ENCODE data around the gene NR1D2.
A peak's percentile ranks its signal among the peaks of the same experiment; 100 is the strongest.

DNA sequence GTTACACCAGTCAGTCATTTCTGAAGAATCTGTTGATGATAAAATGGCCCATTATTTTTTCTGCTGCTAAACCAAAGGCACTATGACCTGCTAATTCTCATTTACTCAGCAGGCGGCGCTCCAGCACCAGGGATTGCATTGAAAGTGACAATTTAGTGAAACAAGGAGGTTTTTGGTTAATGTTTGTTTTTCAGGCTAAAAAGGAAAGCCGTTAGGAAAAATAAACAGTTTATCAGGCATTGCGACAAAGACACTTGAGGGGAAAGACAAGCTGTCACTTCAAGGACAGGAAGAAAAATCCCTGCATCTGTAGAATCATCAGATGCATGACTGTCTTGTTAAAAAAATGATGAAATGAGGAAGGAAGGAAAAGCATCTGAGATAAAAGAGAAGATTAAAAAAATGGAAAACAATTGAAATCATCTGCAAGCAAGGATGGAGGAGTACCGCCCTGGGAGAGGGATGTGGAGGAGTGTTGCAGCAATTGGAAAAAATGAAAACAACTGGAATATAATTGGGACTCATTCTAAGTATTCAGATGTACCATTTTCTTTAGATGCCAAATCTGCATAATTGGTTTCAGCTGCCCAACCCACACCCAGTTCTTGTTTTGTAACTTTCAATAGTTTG lies 54.0 kb downstream of the NR1D2 start:
- TF ChIP-seq, protein P1, sequence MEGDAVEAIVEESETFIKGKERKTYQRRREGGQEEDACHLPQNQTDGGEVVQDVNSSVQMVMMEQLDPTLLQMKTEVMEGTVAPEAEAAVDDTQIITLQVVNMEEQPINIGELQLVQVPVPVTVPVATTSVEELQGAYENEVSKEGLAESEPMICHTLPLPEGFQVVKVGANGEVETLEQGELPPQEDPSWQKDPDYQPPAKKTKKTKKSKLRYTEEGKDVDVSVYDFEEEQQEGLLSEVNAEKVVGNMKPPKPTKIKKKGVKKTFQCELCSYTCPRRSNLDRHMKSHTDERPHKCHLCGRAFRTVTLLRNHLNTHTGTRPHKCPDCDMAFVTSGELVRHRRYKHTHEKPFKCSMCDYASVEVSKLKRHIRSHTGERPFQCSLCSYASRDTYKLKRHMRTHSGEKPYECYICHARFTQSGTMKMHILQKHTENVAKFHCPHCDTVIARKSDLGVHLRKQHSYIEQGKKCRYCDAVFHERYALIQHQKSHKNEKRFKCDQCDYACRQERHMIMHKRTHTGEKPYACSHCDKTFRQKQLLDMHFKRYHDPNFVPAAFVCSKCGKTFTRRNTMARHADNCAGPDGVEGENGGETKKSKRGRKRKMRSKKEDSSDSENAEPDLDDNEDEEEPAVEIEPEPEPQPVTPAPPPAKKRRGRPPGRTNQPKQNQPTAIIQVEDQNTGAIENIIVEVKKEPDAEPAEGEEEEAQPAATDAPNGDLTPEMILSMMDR (IDR thresholded peaks at IDR 0.05), result peak; percentile 88
- TF ChIP-seq, protein P2, sequence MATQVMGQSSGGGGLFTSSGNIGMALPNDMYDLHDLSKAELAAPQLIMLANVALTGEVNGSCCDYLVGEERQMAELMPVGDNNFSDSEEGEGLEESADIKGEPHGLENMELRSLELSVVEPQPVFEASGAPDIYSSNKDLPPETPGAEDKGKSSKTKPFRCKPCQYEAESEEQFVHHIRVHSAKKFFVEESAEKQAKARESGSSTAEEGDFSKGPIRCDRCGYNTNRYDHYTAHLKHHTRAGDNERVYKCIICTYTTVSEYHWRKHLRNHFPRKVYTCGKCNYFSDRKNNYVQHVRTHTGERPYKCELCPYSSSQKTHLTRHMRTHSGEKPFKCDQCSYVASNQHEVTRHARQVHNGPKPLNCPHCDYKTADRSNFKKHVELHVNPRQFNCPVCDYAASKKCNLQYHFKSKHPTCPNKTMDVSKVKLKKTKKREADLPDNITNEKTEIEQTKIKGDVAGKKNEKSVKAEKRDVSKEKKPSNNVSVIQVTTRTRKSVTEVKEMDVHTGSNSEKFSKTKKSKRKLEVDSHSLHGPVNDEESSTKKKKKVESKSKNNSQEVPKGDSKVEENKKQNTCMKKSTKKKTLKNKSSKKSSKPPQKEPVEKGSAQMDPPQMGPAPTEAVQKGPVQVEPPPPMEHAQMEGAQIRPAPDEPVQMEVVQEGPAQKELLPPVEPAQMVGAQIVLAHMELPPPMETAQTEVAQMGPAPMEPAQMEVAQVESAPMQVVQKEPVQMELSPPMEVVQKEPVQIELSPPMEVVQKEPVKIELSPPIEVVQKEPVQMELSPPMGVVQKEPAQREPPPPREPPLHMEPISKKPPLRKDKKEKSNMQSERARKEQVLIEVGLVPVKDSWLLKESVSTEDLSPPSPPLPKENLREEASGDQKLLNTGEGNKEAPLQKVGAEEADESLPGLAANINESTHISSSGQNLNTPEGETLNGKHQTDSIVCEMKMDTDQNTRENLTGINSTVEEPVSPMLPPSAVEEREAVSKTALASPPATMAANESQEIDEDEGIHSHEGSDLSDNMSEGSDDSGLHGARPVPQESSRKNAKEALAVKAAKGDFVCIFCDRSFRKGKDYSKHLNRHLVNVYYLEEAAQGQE (IDR thresholded peaks at IDR 0.05; ENCODE audit: insufficient read depth in 1 of 2, low read depth in 2 of 2, low read length in 1 of 2), result no peak
- TF ChIP-seq SIN3A (IDR thresholded peaks at IDR 0.05; ENCODE audit: borderline replicate concordance, insufficient read depth, low read depth, low read length) (no peak), POLR2AphosphoS5 (IDR thresholded peaks at IDR 0.05; ENCODE audit: low read depth, low read length) (no peak)
